Stimulated activated naive B cell treated with anti-CD40 and anti-IgM and Interleukin-4, amounts not matched to agents 10 μg/mL and 1 μg/mL and 100 μg/mL, for 72 hours (primary cell): ENCODE results near the gene NGF.

Experiments used
- ATAC-seq, 2 donors: fragments of 150-1000 bp; cut with Tn5 transposase; replicated peaks; 2 replicates each; pipeline ENCODE4 v1.10.0; 2021; ENCODE audit warnings: moderate library complexity in 1 of 2
- DNase-seq: peaks from one replicate; pipeline ENCODE4 v3.0.0; 2021
- H3K27ac Mint-ChIP-seq: one replicate; pipeline ENCODE4 v1.8.0; 2022; ENCODE audit warnings: mild to moderate bottlenecking, mixed read lengths
- H3K27me3 Mint-ChIP-seq, 2 donors: one replicate each; pipeline ENCODE4 v1.8.0; 2022; ENCODE audit warnings: mixed read lengths in 2 of 2
- H3K36me3 Mint-ChIP-seq, 2 donors: one replicate each; pipeline ENCODE4 v1.8.0; 2022; ENCODE audit warnings: mixed read lengths in 2 of 2, mild to moderate bottlenecking in 1 of 2
- H3K4me1 Mint-ChIP-seq, 2 donors: one replicate each; pipeline ENCODE4 v1.8.0; 2022; ENCODE audit warnings: mixed read lengths in 2 of 2, mild to moderate bottlenecking in 1 of 2
- H3K4me3 Mint-ChIP-seq, 2 donors: one replicate each; pipeline ENCODE4 v1.8.0; 2022; ENCODE audit warnings: mild to moderate bottlenecking in 2 of 2, mixed read lengths in 2 of 2, moderate library complexity in 1 of 2
- H3K9me3 Mint-ChIP-seq, 2 donors: one replicate each; pipeline ENCODE4 v1.8.0; 2022; ENCODE audit warnings: mixed read lengths in 2 of 2, mild to moderate bottlenecking in 1 of 2

Gene NGF

GRCh38 chr1:115266729-115267421 is 71.2 kb downstream of the NGF start:
- no peak for ATAC-seq

GRCh38 chr1:115265099-115265498 is 73.0 kb downstream of the NGF start:
- H3K27me3 Mint-ChIP-seq = peaks cover 0 to 4% of the 10 kb centered on the region in 2 donors
- no peak overlapping the region for H3K27ac Mint-ChIP-seq
- H3K36me3 Mint-ChIP-seq = no peaks in the 10 kb centered on the region
- DNase-seq = no peak
- no peak overlapping the region for H3K4me3 Mint-ChIP-seq
- no peaks in the 10 kb centered on the region for H3K9me3 Mint-ChIP-seq
- H3K4me1 Mint-ChIP-seq = no peaks in the 10 kb centered on the region
- ATAC-seq = no peak

More at GRCh38 chr1:115266729-115267421, 71.2 kb downstream of the NGF start:
- Mint-ChIP-seq H3K4me1 (no peaks in the 10 kb centered on the region), H3K27me3 (peaks cover 0 to 4% of the 10 kb centered on the region in 2 donors), H3K36me3 (no peaks in the 10 kb centered on the region), H3K27ac (no peak overlapping the region), H3K9me3 (no peaks in the 10 kb centered on the region), H3K4me3 (no peak overlapping the region)
- DNase-seq = no peak

DNA sequence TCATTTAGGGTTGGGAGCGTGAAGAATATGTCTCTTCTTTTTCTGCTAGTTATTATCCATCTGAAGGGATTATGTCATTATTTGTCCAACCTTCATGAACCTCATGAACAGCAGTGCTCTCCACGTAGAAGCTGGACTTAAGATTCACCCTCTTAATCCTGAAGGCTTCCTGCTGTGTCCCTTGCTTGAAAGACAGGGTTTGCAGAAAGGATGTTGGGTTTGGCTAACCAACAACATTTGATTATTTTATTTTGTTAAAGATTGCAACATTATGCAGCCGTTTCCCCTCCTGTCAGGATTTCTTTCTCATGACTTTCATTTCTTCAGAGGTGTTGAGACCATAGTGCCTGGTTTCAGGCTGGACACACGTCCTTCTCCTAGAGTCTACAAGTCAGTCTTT is 75.2 kb downstream of the NGF start:
- peaks cover 0 to 4% of the 10 kb centered on the region in 2 donors for H3K27me3 Mint-ChIP-seq

DNA sequence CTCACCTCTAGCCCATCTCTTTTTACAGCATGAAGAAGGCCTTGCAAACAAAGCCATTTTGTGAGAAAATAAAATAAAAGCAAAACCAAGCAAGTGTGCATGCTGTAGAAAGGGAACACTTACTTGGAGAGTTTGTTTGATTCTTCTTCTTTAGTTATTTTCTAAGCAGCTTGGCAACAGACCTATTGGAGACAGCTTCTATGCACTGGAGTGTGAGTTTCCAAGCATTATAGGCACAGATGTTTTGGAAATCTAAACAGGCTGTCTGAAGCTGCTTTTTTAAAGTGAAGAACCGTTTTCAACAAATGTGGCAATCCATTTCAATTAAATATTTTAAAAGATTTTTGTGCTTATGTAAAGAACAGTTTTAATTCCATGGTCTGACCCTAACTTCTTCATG is 76.6 kb downstream of the NGF start:
- DNase-seq (no peak), ATAC-seq (no peak)
- Mint-ChIP-seq H3K4me3 (no peak overlapping the region), H3K4me1 (no peaks in the 10 kb centered on the region), H3K27me3 (peaks cover 0 to 4% of the 10 kb centered on the region in 2 donors), H3K36me3 (no peaks in the 10 kb centered on the region), H3K9me3 (peaks cover 11% of the 10 kb centered on the region in 2 donors), H3K27ac (no peak overlapping the region)

More for the DNA sequence above, 75.2 kb downstream of the NGF start:
- no peak for DNase-seq
- no peak for ATAC-seq
- H3K4me3 Mint-ChIP-seq = no peak overlapping the region
- peaks cover 9% of the 10 kb centered on the region in 2 donors for H3K9me3 Mint-ChIP-seq
- H3K27ac Mint-ChIP-seq = no peak overlapping the region
- no peaks in the 10 kb centered on the region for H3K36me3 Mint-ChIP-seq
- no peaks in the 10 kb centered on the region for H3K4me1 Mint-ChIP-seq

GRCh38 chr1:115258302-115258866 is 79.7 kb downstream of the NGF start:
- ATAC-seq (no peak), DNase-seq (no peak)
- no peaks in the 10 kb centered on the region for H3K27me3 Mint-ChIP-seq
- H3K4me3 Mint-ChIP-seq = no peak overlapping the region
- peaks cover 11 to 17% of the 10 kb centered on the region in 2 donors for H3K9me3 Mint-ChIP-seq
- H3K36me3 Mint-ChIP-seq = no peaks in the 10 kb centered on the region
- H3K4me1 Mint-ChIP-seq = no peaks in the 10 kb centered on the region
- no peak overlapping the region for H3K27ac Mint-ChIP-seq

- H3K27ac Mint-ChIP-seq = no peak overlapping the region
- no peaks in the 10 kb centered on the region for H3K36me3 Mint-ChIP-seq
- H3K9me3 Mint-ChIP-seq = peaks cover 11 to 18% of the 10 kb centered on the region in 2 donors
- no peaks in the 10 kb centered on the region for H3K27me3 Mint-ChIP-seq
- no peak overlapping the region for H3K4me3 Mint-ChIP-seq
- H3K4me1 Mint-ChIP-seq = no peaks in the 10 kb centered on the region
- ATAC-seq = no peak
- no peak for DNase-seq
Observed at GRCh38 chr1:115257591-115257990, 80.5 kb downstream of the NGF start.

GRCh38 chr1:115255154-115255553 is 82.9 kb downstream of the NGF start:
- Mint-ChIP-seq H3K4me3 (no peak overlapping the region), H3K9me3 (peaks cover 11 to 21% of the 10 kb centered on the region in 2 donors), H3K36me3 (no peaks in the 10 kb centered on the region), H3K27me3 (no peaks in the 10 kb centered on the region), H3K4me1 (no peaks in the 10 kb centered on the region), H3K27ac (no peak overlapping the region)
- ATAC-seq (no peak), DNase-seq (no peak)

DNA sequence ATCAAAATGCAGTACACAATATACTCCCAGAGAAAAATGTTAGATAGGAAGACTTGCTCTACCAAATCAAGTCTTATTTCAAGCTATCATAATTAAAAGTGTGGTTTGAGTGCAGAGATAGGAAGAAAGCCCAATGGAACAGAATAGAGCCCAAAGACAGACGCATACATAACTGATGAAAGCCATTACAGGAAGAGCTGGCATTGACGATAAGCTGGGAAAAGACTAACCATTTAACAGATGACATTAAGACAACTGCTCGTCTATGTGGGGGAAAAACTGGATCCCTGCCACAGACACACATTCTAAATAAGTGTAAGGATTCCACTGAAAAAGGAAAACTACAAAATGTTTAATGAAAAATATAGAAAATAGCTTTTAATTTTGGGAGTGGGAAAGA is 85.5 kb downstream of the NGF start:
- peaks cover 0 to 4% of the 10 kb centered on the region in 2 donors for H3K27me3 Mint-ChIP-seq
- H3K36me3 Mint-ChIP-seq = no peaks in the 10 kb centered on the region
- H3K9me3 Mint-ChIP-seq = peaks cover 1 to 17% of the 10 kb centered on the region in 2 donors
- no peak for DNase-seq
- H3K4me1 Mint-ChIP-seq = no peaks in the 10 kb centered on the region
- ATAC-seq = no peak
- no peak overlapping the region for H3K4me3 Mint-ChIP-seq
- H3K27ac Mint-ChIP-seq = no peak overlapping the region

- Mint-ChIP-seq H3K4me3 (no peak overlapping the region), H3K27me3 (peaks cover 0 to 4% of the 10 kb centered on the region in 2 donors), H3K27ac (no peak overlapping the region), H3K36me3 (no peaks in the 10 kb centered on the region), H3K4me1 (no peaks in the 10 kb centered on the region), H3K9me3 (peaks cover 1 to 17% of the 10 kb centered on the region in 2 donors)
- ATAC-seq (no peak), DNase-seq (no peak)
Observed at GRCh38 chr1:115251856-115252255, 86.2 kb downstream of the NGF start.

DNA sequence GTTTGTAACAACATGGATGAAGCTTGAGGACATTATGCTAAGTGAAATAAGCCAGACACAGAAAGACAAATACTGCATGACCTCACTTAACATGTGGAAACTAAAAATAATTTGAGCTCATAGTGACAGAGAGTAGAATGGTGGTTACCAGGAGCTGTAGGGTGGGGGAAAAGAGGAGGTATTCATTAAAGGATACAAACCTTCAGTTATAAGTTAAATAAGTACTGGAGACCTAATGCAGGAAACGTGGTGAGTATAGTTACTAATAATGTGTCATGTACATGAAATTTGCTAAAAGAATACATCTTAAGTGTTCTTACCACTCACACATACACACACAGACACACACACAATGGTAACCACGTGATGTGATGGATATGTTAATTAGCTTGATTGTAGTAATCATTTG is 86.7 kb downstream of the NGF start:
- Mint-ChIP-seq H3K4me1 (no peaks in the 10 kb centered on the region), H3K36me3 (no peaks in the 10 kb centered on the region), H3K27ac (no peak overlapping the region), H3K4me3 (no peak overlapping the region), H3K9me3 (peaks cover 1 to 17% of the 10 kb centered on the region in 2 donors), H3K27me3 (peaks cover 0 to 4% of the 10 kb centered on the region in 2 donors)
- no peak for ATAC-seq
- no peak for DNase-seq

DNA sequence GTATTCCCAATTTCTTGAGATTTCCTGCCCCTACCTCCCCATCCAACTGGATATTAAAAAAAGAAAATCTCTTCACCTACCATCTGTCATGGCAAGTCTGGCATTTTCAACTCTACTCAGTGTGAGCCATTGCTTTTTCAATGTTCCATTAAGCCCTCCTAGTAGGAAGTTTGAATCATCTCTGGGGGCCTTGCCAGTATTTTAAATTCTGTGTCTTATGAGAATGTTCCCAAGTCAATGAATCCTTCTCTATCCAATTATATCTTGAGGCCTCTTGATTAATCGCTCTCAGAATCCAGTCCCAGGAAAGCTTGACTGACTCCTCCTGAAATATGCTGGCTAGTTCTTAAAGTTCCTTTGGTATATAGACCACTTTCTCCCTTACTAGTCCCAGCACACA is 91.5 kb downstream of the NGF start:
- peaks cover 5 to 8% of the 10 kb centered on the region in 2 donors for H3K27me3 Mint-ChIP-seq
- DNase-seq (no peak), ATAC-seq (no peak)
- H3K9me3 Mint-ChIP-seq = peaks cover 1 to 13% of the 10 kb centered on the region in 2 donors
- no peaks in the 10 kb centered on the region for H3K36me3 Mint-ChIP-seq
- H3K4me3 Mint-ChIP-seq = no peak overlapping the region
- no peaks in the 10 kb centered on the region for H3K4me1 Mint-ChIP-seq
- no peak overlapping the region for H3K27ac Mint-ChIP-seq

DNA sequence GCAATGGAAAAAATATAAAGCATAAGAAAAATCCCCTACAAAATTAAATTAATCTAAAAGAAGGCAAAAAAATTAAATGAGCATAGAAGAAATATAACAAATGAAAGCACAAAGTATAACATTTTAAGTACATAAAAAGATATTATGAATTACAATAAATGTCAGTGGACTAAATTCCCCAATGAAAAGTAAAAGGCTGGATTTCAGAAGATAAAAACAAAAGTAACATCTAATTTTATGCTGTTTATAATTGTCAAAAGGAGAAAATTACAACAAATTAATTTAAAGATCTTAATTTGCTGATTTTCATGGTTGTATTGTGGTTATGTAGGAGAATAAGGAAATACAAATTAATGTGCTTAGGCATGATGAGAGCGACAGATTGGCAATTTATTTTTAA is 92.8 kb downstream of the NGF start:
- H3K4me3 Mint-ChIP-seq = no peak overlapping the region
- ATAC-seq = no peak
- H3K36me3 Mint-ChIP-seq = no peaks in the 10 kb centered on the region
- no peak for DNase-seq
- H3K27me3 Mint-ChIP-seq = peaks cover 5 to 8% of the 10 kb centered on the region in 2 donors
- no peaks in the 10 kb centered on the region for H3K4me1 Mint-ChIP-seq
- peaks cover 1 to 13% of the 10 kb centered on the region in 2 donors for H3K9me3 Mint-ChIP-seq
- no peak overlapping the region for H3K27ac Mint-ChIP-seq

- Mint-ChIP-seq H3K36me3 (no peaks in the 10 kb centered on the region), H3K9me3 (peaks cover under 1 to 4% of the 10 kb centered on the region in 2 donors), H3K4me1 (no peaks in the 10 kb centered on the region), H3K27ac (no peak overlapping the region), H3K4me3 (no peak overlapping the region), H3K27me3 (peaks cover 4 to 5% of the 10 kb centered on the region in 2 donors)
- DNase-seq (no peak), ATAC-seq (no peak)
Observed at GRCh38 chr1:115242543-115242942, 95.5 kb downstream of the NGF start.

GRCh38 chr1:115241309-115241708 is 96.7 kb downstream of the NGF start:
- Mint-ChIP-seq H3K9me3 (peaks cover 3 to 4% of the 10 kb centered on the region in 2 donors), H3K4me3 (no peak overlapping the region), H3K4me1 (no peaks in the 10 kb centered on the region), H3K27ac (no peak overlapping the region), H3K27me3 (peaks cover 4 to 5% of the 10 kb centered on the region in 2 donors), H3K36me3 (no peaks in the 10 kb centered on the region)
- ATAC-seq (no peak), DNase-seq (no peak)

DNA sequence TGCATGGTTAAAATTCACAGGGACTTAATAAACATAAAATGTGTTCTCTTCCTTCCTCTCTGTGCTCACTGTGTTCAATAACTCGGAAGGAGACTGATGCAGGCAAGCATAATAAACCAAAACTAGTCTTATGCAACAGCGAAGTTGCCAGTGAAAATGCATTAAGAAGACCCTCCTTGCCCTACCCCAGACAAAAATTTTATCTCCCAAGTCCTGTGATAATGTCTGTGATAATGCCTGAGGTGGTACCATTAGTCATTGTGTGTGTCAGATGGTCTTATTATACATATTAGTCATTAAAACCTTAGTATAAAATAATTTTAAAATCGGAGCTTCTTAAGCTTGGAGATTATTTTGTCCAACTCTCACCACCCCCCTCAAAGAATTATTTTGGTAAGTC is 97.8 kb downstream of the NGF start:
- H3K4me3 Mint-ChIP-seq = no peak overlapping the region
- no peak overlapping the region for H3K27ac Mint-ChIP-seq
- H3K4me1 Mint-ChIP-seq = no peaks in the 10 kb centered on the region
- ATAC-seq = no peak
- H3K27me3 Mint-ChIP-seq = peaks cover 4 to 5% of the 10 kb centered on the region in 2 donors
- no peaks in the 10 kb centered on the region for H3K36me3 Mint-ChIP-seq
- no peak for DNase-seq
- H3K9me3 Mint-ChIP-seq = peaks cover 3 to 4% of the 10 kb centered on the region in 2 donors
